AG09319 (cell line): ENCODE data around the gene CACNA1B.

Experiments used
- DNase-seq: peaks from one replicate; pipeline ENCODE4 v3.0.0-alpha.2; 2010; ENCODE audit warnings: low read depth; ENCODE audit errors: extremely low read depth
- TF ChIP-seq, protein P1 (sequence below): IDR thresholded peaks from 2 replicates; pipeline ENCODE4 v1.5.1; 2011; ENCODE audit warnings: low read depth, mild to moderate bottlenecking, inconsistent platforms, low read length, moderate library complexity

Gene CACNA1B

DNA sequence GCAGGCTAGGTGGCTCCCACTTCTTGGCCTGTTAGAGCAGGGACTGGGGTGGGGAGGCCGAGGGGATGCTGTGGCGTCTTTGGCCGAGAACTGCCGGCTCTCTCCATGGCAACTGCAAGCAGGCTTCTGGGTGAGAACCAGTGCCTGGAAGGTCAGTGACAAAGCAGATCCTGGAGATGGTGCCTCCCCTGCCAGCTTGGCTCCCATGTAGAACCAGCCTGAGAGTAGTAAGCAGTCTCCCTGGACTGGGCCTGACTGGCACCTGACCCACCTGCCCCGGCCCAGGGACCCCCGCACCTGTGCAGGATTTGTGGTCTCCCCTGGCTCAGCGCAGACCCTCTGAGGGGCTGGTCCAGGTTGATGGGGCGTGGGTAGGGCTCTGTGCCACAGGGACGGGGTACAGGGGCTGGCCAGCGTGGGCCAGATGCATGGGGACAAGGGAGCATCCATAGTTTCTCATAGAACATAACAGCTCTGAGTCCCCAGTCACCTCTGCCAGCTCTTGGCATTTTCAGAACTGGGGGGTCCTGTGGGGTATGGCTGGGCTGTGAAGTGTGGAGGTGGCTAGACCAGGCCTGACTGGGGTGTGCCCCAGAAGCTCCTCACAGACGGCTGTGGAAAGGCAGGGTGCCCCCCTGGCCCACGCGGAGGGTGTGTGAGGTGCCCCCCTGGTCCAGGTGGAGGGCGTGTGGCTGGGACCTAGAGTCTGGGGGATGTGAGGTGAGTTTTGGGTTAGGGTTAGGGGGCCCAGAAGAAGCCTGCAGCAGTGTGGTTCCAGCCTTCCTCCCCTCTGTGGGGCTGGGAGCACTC, 22.2 kb downstream of the CACNA1B start:
- TF ChIP-seq, protein P1, sequence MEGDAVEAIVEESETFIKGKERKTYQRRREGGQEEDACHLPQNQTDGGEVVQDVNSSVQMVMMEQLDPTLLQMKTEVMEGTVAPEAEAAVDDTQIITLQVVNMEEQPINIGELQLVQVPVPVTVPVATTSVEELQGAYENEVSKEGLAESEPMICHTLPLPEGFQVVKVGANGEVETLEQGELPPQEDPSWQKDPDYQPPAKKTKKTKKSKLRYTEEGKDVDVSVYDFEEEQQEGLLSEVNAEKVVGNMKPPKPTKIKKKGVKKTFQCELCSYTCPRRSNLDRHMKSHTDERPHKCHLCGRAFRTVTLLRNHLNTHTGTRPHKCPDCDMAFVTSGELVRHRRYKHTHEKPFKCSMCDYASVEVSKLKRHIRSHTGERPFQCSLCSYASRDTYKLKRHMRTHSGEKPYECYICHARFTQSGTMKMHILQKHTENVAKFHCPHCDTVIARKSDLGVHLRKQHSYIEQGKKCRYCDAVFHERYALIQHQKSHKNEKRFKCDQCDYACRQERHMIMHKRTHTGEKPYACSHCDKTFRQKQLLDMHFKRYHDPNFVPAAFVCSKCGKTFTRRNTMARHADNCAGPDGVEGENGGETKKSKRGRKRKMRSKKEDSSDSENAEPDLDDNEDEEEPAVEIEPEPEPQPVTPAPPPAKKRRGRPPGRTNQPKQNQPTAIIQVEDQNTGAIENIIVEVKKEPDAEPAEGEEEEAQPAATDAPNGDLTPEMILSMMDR, result no peak
- no peak for DNase-seq

GRCh38 chr9:137900584-137901310, 23.2 kb downstream of the CACNA1B start:
- TF ChIP-seq, protein P1, result no peak
- DNase-seq, result no peak

- TF ChIP-seq, protein P1, result no peak
- DNase-seq, result no peak
Measured at GRCh38 chr9:137902646-137903045, 25.1 kb downstream of the CACNA1B start.

GRCh38 chr9:137905740-137906139, 28.2 kb downstream of the CACNA1B start:
- DNase-seq, result no peak

DNA sequence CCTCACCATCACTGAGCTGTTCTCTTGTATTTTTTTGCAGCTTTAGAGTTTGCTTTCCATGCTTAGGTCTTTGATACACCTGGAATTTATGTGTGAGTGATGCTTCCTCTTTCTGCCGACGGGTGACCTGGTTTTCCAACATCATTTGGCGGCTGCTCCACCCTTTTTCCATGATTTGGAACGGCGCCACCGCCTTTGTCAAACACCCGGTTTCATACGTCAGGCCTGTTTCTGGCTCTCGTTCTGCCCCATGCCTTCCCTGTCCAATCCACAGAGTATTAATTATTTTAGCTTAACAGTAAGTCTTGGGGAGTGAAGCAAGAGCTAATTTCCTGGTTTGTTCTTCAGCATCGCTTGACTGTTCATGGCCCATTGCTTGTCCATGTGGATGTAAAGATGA, 30.2 kb downstream of the CACNA1B start:
- TF ChIP-seq, protein P1, result no peak
- DNase-seq, result no peak

More at GRCh38 chr9:137905740-137906139, 28.2 kb downstream of the CACNA1B start:
- TF ChIP-seq, protein P1, result no peak

DNA sequence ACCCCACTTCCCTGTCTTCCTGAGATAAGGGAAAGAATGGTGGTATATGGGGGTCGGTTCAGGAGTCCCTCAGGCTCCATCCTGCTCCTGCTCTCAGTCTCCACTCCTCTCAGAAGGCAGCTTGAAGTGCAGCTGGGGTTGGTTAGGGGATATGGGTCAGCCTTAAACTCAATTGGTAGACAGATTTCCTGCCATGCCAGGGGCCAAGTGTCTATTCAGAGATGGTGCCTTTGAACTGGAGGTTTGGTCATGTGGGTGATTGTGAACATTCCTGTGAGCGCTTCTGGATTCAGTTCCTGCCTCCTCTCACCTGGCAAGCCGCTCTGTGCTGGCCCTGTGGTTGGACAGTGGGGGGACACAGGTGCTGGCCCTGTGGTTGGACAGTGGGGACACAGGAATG, 35.1 kb downstream of the CACNA1B start:
- no peak for DNase-seq
- TF ChIP-seq, protein P1, result no peak

DNA sequence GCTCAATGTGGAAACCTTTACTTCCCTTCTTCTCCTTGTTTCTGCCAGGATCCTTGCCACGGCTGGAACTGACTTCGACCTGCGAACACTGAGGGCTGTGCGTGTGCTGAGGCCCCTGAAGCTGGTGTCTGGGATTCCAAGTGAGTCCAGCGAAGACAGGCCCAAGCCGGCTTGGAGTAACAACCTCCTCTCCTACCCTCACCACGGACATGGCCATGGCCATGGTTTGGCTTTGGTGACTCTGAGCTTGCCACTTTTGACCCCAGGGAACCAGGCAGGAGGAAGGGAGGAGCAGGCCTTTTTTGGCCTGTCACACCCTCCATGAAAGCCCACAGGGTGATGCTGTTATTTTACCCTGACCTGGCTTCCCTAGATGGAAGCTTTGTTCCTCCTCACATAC, 35.5 kb downstream of the CACNA1B start:
- TF ChIP-seq, protein P1, result no peak

More for the DNA sequence above, 35.5 kb downstream of the CACNA1B start:
- no peak for DNase-seq
